ENCODE data around the gene RAVER2. TPM values are rescaled to one million over a fixed set of nuclear protein-coding genes. Genes with fewer than 3 reads are reported as not detected.

Gene RAVER2
- polyA plus RNA-seq, 3 donors: 0.38 to 1.3 (median 0.69) TPM

GRCh38 chr1:64838486-64838885 is 93.6 kb downstream of the RAVER2 start:
- intact Hi-C loops (cut with micrococcal nuclease): no loop called here
- Mint-ChIP-seq H3K27ac (peak overlapping the region in 2 of 7 donors; percentile 22 to 59), H3K4me3 (no peak overlapping the region), H3K9me3 (no peaks in the 10 kb centered on the region), H3K4me1 (peaks cover 19% of the 10 kb centered on the region), H3K36me3 (peaks cover 80 to 88% of the 10 kb centered on the region in 2 donors), H3K27me3 (ENCODE audit: low read depth in 3 of 3) (peaks cover 0 to 1% (median 0%) of the 10 kb centered on the region in 3 donors)
- no peak for DNase-seq
- Histone ChIP-seq H3K36me3 (replicated peaks in 1 of 2; ENCODE audit: control insufficient read depth in 1 of 2, insufficient read depth in 2 of 2, low read length in 2 of 2) (peaks cover 82 to 91% of the 10 kb centered on the region in 2 donors), H3K27me3 (ENCODE audit: control insufficient read depth in 2 of 2, insufficient read depth in 2 of 2, low read length in 2 of 2) (no peaks in the 10 kb centered on the region), H3K27ac (ENCODE audit: low read depth in 1 of 2, low read length in 2 of 2) (no peak overlapping the region), H2AFZ (ENCODE audit: insufficient read depth, low read depth, low read length, poor library complexity, severe bottlenecking) (no peak overlapping the region), H4K20me1 (ENCODE audit: insufficient read depth, low read length) (no peaks in the 10 kb centered on the region), H3K4me1 (ENCODE audit: control insufficient read depth in 1 of 2, insufficient read depth in 2 of 2, low read length in 2 of 2) (peaks cover 15% of the 10 kb centered on the region in 2 donors), H3K4me2 (replicated peaks; ENCODE audit: extremely low read depth, low read length, poor library complexity, severe bottlenecking) (no peak overlapping the region), H3K9ac (ENCODE audit: insufficient read depth, low read length, poor library complexity, severe bottlenecking) (no peak overlapping the region), H3K9me3 (replicated peaks in 1 of 2; ENCODE audit: control insufficient read depth in 1 of 2, insufficient read depth in 1 of 2, low read length in 2 of 2) (no peaks in the 10 kb centered on the region), H3K4me3 (replicated peaks in 1 of 3; ENCODE audit: low read depth in 2 of 3, low read length in 3 of 3) (no peak overlapping the region), H3K79me2 (ENCODE audit: insufficient read depth, low read length) (no peaks in the 10 kb centered on the region)
- TF ChIP-seq, protein P1, sequence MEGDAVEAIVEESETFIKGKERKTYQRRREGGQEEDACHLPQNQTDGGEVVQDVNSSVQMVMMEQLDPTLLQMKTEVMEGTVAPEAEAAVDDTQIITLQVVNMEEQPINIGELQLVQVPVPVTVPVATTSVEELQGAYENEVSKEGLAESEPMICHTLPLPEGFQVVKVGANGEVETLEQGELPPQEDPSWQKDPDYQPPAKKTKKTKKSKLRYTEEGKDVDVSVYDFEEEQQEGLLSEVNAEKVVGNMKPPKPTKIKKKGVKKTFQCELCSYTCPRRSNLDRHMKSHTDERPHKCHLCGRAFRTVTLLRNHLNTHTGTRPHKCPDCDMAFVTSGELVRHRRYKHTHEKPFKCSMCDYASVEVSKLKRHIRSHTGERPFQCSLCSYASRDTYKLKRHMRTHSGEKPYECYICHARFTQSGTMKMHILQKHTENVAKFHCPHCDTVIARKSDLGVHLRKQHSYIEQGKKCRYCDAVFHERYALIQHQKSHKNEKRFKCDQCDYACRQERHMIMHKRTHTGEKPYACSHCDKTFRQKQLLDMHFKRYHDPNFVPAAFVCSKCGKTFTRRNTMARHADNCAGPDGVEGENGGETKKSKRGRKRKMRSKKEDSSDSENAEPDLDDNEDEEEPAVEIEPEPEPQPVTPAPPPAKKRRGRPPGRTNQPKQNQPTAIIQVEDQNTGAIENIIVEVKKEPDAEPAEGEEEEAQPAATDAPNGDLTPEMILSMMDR (IDR thresholded peaks at IDR 0.05): no peak
- WGBS (ENCODE audit: insufficient coverage): no CpG with 5 or more reads among the region's 7 CpGs

GRCh38 chr1:64839261-64839660 is 94.4 kb downstream of the RAVER2 start:
- H3K9me3 ChIP-seq (replicated peaks in 1 of 2; ENCODE audit: control insufficient read depth in 1 of 2, insufficient read depth in 1 of 2, low read length in 2 of 2): no peaks in the 10 kb centered on the region
- H3K4me3 ChIP-seq (replicated peaks in 1 of 3; ENCODE audit: low read depth in 2 of 3, low read length in 3 of 3): no peak overlapping the region
- H3K4me1 ChIP-seq (ENCODE audit: control insufficient read depth in 1 of 2, insufficient read depth in 2 of 2, low read length in 2 of 2): peaks cover 15% of the 10 kb centered on the region in 2 donors
- Mint-ChIP-seq H3K9me3 (no peaks in the 10 kb centered on the region), H3K27ac (peak overlapping the region in 2 of 7 donors; percentile 40 to 67), H3K27me3 (ENCODE audit: low read depth in 3 of 3) (peaks cover 0 to 1% (median 0%) of the 10 kb centered on the region in 3 donors), H3K36me3 (peaks cover 79 to 88% of the 10 kb centered on the region in 2 donors), H3K4me1 (peaks cover 19% of the 10 kb centered on the region), H3K4me3 (no peak overlapping the region)
- TF ChIP-seq, protein P1 (IDR thresholded peaks at IDR 0.05): no peak
- H3K27me3 ChIP-seq (ENCODE audit: control insufficient read depth in 2 of 2, insufficient read depth in 2 of 2, low read length in 2 of 2): no peaks in the 10 kb centered on the region
- H3K36me3 ChIP-seq (replicated peaks in 1 of 2; ENCODE audit: control insufficient read depth in 1 of 2, insufficient read depth in 2 of 2, low read length in 2 of 2): peaks cover 82 to 91% of the 10 kb centered on the region in 2 donors
- intact Hi-C loops (cut with micrococcal nuclease): no loop called here
- no peaks in the 10 kb centered on the region for H3K79me2 ChIP-seq (ENCODE audit: insufficient read depth, low read length)
- WGBS (ENCODE audit: insufficient coverage): 86% methylated on average over 5 of the region's 5 CpGs
- H4K20me1 ChIP-seq (ENCODE audit: insufficient read depth, low read length): no peaks in the 10 kb centered on the region
- no peak overlapping the region for H3K4me2 ChIP-seq (replicated peaks; ENCODE audit: extremely low read depth, low read length, poor library complexity, severe bottlenecking)
- H3K27ac ChIP-seq (ENCODE audit: low read depth in 1 of 2, low read length in 2 of 2): peak overlapping the region in 1 of 2 donors; percentile 24
- H2AFZ ChIP-seq (ENCODE audit: insufficient read depth, low read depth, low read length, poor library complexity, severe bottlenecking): no peak overlapping the region
- no peak overlapping the region for H3K9ac ChIP-seq (ENCODE audit: insufficient read depth, low read length, poor library complexity, severe bottlenecking)
- no peak for DNase-seq

All from CD14-positive monocyte (primary cell).